K562 (cell line): ENCODE data around the gene CXorf65. TPM values are rescaled to one million over a fixed set of nuclear protein-coding genes. Genes with fewer than 3 reads are reported as not detected.

ENCODE experiments used
- ATAC-seq: fragments of 200-7000 bp; cut with Tn5 transposase; 3 replicates; pipeline ENCODE4 v1.9.1; 2020; ENCODE audit warnings: moderate library complexity
- BruUV-seq: library from RNA; stranded (reverse); fragments of 400-500 nt; replicated peaks from 2 replicates; lab custom pipeline; 2021; lab: Mats Ljungman, UMichigan
- CTCF ChIA-PET: fragments of 300-600 bp; formaldehyde crosslinking; extraction: SDS; loops from one replicate; lab custom pipeline; 2021; ENCODE audit warnings: low intra/inter-chr PET ratio; lab: Yijun Ruan, JAX
- POLR2A ChIA-PET: fragments of 300-600, 350-650 bp; sonication (Branson Sonifier 250); formaldehyde crosslinking; extraction: SDS; loops from one replicate; lab custom pipeline; 2021; ENCODE audit warnings: antibody characterized with exemption, inconsistent platforms; lab: Yijun Ruan, JAX
- DNase-seq, 4 experiments: peaks; one replicate each; pipeline versions ENCODE4 v3.0.0 to v3.0.0-alpha.2; 2011 to 2018; ENCODE audit warnings: low spot score in 3 of 4, mixed read lengths in 3 of 4; ENCODE audit errors: extremely low read depth in 1 of 4
- FAIRE-seq: peaks from 2 replicates; lab custom pipeline; 2011; peaks lifted over from hg19 to GRCh38; lab: Jason Lieb, UNC
- H2AFZ ChIP-seq: 2 replicates; pipeline ENCODE4 v1.6.0; 2011; ENCODE audit warnings: low read depth, low read length, control low read depth, inconsistent platforms
- H3K27ac ChIP-seq: fragments of 200-600 bp; 3 replicates; pipeline ENCODE4 v1.8.0; 2011; ENCODE audit warnings: low read depth, mild to moderate bottlenecking, control low read depth, inconsistent platforms, low read length, moderate library complexity, mixed read lengths; ENCODE audit errors: extremely low read depth
- H3K27me3 ChIP-seq, 2 experiments: fragments of 300-600 bp in 1 of 2; 2 replicates in 1 of 2; 3 replicates in 1 of 2; pipeline versions ENCODE4 v1.6.0 to v1.8.0; 2011; ENCODE audit warnings: inconsistent platforms in 2 of 2, low read length in 2 of 2, mild to moderate bottlenecking in 1 of 2, mixed read lengths in 1 of 2, moderate library complexity in 1 of 2; ENCODE audit not compliant: control insufficient read depth in 2 of 2, insufficient read depth in 2 of 2
- H3K36me3 ChIP-seq: fragments of 300-600 bp; 3 replicates; pipeline ENCODE4 v1.8.0; 2011; ENCODE audit warnings: mild to moderate bottlenecking, low read length, inconsistent platforms; ENCODE audit not compliant: control insufficient read depth, insufficient read depth
- H3K4me1 ChIP-seq, 2 experiments: fragments of 200-600 bp in 1 of 2; replicated peaks in 1 of 2; 2 replicates in 1 of 2; 3 replicates in 1 of 2; pipeline versions ENCODE4 v1.5.1 to v1.8.0; 2011; ENCODE audit warnings: inconsistent platforms in 2 of 2, low read length in 2 of 2, mild to moderate bottlenecking in 1 of 2, mixed read lengths in 1 of 2, moderate library complexity in 1 of 2; ENCODE audit not compliant: control insufficient read depth in 2 of 2, insufficient read depth in 2 of 2
- H3K4me2 ChIP-seq: 2 replicates; pipeline ENCODE4 v1.6.1; 2011; ENCODE audit warnings: low read length, control low read depth, inconsistent platforms, mixed read lengths; ENCODE audit not compliant: insufficient read depth
- H3K4me3 ChIP-seq: fragments of 200-600 bp; sonication (generic), shearing (Covaris generic); 2 replicates; pipeline ENCODE4 v1.5.1; 2016; ENCODE audit warnings: control low read depth, inconsistent platforms
- H3K79me2 ChIP-seq: fragments of 200-600 bp; 3 replicates; pipeline ENCODE4 v1.8.0; 2011; ENCODE audit warnings: low read length, inconsistent platforms; ENCODE audit not compliant: control insufficient read depth, insufficient read depth
- H3K9ac ChIP-seq, 2 experiments: 2 replicates each; pipeline versions ENCODE4 v1.6.0 to v1.6.1; 2011; ENCODE audit warnings: low read depth in 2 of 2, low read length in 2 of 2, control low read depth in 1 of 2, inconsistent platforms in 1 of 2, mild to moderate bottlenecking in 1 of 2, mixed read lengths in 1 of 2; ENCODE audit not compliant: insufficient read depth in 1 of 2
- H3K9me1 ChIP-seq: one replicate; pipeline ENCODE4 v1.6.0; 2011; ENCODE audit warnings: inconsistent platforms, mild to moderate bottlenecking, low read length, moderate library complexity; ENCODE audit not compliant: control insufficient read depth, insufficient read depth
- H3K9me3 ChIP-seq: replicated peaks from 2 replicates; pipeline ENCODE4 v1.5.1; 2011; ENCODE audit warnings: low read depth, low read length, inconsistent platforms; ENCODE audit not compliant: control insufficient read depth, insufficient read depth
- H4K20me1 ChIP-seq: replicated peaks from 2 replicates; pipeline ENCODE4 v1.6.1; 2011; ENCODE audit warnings: low read length, inconsistent platforms, mixed read lengths; ENCODE audit not compliant: control insufficient read depth, insufficient read depth
- STAG1 ChIP-seq: sonication (generic); formaldehyde crosslinking; IDR thresholded peaks from 2 replicates; pipeline ENCODE4 v1.5.0; 2020; ENCODE audit warnings: missing genetic modification reagents, borderline replicate concordance
- TFAM ChIP-seq: fragments of 250-450 bp; sonication (Bioruptor Pico); conservative IDR thresholded peaks from 2 replicates; pipeline ENCODE4 v1.5.0; 2021; ENCODE audit warnings: mild to moderate bottlenecking, moderate library complexity
- ZNF224 ChIP-seq: sonication (generic); formaldehyde crosslinking; IDR thresholded peaks from 2 replicates; pipeline ENCODE4 v1.8.0; 2022; ENCODE audit warnings: mild to moderate bottlenecking, missing genetic modification reagents
- WGBS: fragments of 100-300 bp; shearing (Covaris generic); methylation state at CpG from one replicate; pipeline ENCODE4 v1.1.6; 2016; ENCODE audit warnings: low coverage, mixed read lengths; ENCODE audit not compliant: insufficient coverage; ENCODE audit errors: missing lambda C conversion rate; 5-methylcytosine and 5-hydroxymethylcytosine counted together
- in situ Hi-C: fragments of 300-500 bp; cut with MboI; formaldehyde crosslinking; loops from 4 replicates; pipeline ENCODE4 v1.15.0; 2018; ENCODE audit warnings: inconsistent platforms, mixed read lengths
- intact Hi-C: fragments of 100-400 bp; cut with micrococcal nuclease; formaldehyde crosslinking; loops from 2 replicates; pipeline ENCODE4 v1.14.2; 2022
- polyA plus RNA-seq, 8 experiments: library from polyadenylated mRNA; depleted of rRNA in 4 of 8; stranded (reverse) in 5 of 8; unstranded in 3 of 8; fragments of >200 nt; fragmentation: Nextera tagmentation in 2 of 8; fragmentation: Illumina TruSeq in 1 of 8; extraction: Ambion mirVana in 2 of 8; extraction: Trizol in 1 of 8; gene quantifications; 2 replicates each; pipeline versions ENCODE4 v1.2.1 to v1.2.3, GENCODE V29; 2011 to 2014; ENCODE audit warnings: inconsistent platforms in 1 of 8, missing spikeins in 1 of 8
- total RNA-seq, 7 experiments: library from RNA; depleted of rRNA in 6 of 7; stranded (reverse); fragments of >200 nt in 6 of 7; fragmentation: Illumina TruSeq in 2 of 7; extraction: Trizol in 2 of 7; gene quantifications; 2 replicates each; pipeline versions ENCODE4 v1.2.1 to v1.2.3, GENCODE V29; 2011 to 2021; ENCODE audit warnings: low replicate concordance in 1 of 7
- TF ChIP-seq, protein P1 (sequence below): fragments of 450-650 bp; IDR thresholded peaks from 2 replicates; pipeline ENCODE4 v1.6.1; 2016; ENCODE audit warnings: antibody characterized with exemption
- TF ChIP-seq, protein P2 (sequence below), 2 experiments: fragments of 200-800 bp in 1 of 2; sonication (Bioruptor generic) in 1 of 2; sonication (generic) in 1 of 2; formaldehyde crosslinking in 1 of 2; IDR thresholded peaks in 1 of 2; conservative IDR thresholded peaks in 1 of 2; 2 replicates each; pipeline versions ENCODE4 v1.5.0 to v1.6.1; 2016 to 2020; ENCODE audit warnings: missing compliant biosample characterization in 1 of 2, missing genetic modification characterization in 1 of 2, missing genetic modification reagents in 1 of 2

The CXorf65 gene
- total and polyA plus RNA-seq, 9 of the 15 experiments (the other 6 are each of a cell fraction or from before 2014, with no cell fraction given): 1.4 to 8.4 (median 2.9) TPM

DNA sequence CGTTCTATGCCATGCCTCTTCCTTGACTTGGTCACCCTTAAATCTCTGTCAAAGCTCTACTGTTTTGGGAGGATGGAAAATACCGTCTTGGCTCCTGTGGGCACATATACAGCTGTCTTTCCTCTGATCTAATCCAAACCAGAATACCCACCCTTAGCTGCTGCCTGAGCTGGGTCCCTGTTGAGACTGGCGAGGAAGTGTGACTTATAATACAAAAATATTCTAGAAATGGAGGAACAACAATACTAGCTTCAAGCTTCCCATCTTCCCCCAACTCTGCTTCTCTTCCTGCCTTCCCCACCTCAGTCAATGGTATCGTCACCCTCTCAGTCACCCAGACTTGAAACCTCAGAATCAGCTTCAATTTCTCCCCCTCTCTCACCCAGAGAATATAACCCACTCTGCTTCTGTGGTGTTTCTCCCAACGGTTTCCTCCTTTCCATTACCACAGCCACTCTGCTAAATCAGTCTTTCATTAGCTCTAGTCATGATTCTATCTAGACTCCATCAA is 5.4 kb upstream of the CXorf65 start:
- H3K9me3 ChIP-seq: no peaks in the 10 kb centered on the region
- DNase-seq (no peak), ATAC-seq (no peak), FAIRE-seq (no peak)
- in situ Hi-C loops: no loop called here
- H3K4me1 ChIP-seq: peaks cover 19 to 51% of the 10 kb centered on the region in 2 experiments; a peak in 4 of 5 replicates
- H3K4me2 ChIP-seq: peak overlapping the region; percentile 88
- 43% methylated on average over 5 of the region's 5 CpGs for WGBS
- no peaks in the 10 kb centered on the region for H3K36me3 ChIP-seq
- peak overlapping the region; percentile 65 for H3K27ac ChIP-seq
- H2AFZ ChIP-seq: peak overlapping the region; percentile 94
- intact Hi-C loops: no loop called here
- H3K4me3 ChIP-seq: no peak overlapping the region
- ChIA-PET CTCF (no interaction called here), POLR2A (interaction anchor here (0.6 kb wide), 1 partner anchor 189 kb away, joined by 3 read pairs; the partner anchor contains the start of gene ITGB1BP2)
- H3K79me2 ChIP-seq: peaks cover 7% of the 10 kb centered on the region; the same call in 2 of the 3 replicates
- TF ChIP-seq STAG1 (CRISPR knock-in tag) (no peak), TFAM (no peak), ZNF224 (CRISPR knock-in tag) (no peak)
- TF ChIP-seq, protein P1, sequence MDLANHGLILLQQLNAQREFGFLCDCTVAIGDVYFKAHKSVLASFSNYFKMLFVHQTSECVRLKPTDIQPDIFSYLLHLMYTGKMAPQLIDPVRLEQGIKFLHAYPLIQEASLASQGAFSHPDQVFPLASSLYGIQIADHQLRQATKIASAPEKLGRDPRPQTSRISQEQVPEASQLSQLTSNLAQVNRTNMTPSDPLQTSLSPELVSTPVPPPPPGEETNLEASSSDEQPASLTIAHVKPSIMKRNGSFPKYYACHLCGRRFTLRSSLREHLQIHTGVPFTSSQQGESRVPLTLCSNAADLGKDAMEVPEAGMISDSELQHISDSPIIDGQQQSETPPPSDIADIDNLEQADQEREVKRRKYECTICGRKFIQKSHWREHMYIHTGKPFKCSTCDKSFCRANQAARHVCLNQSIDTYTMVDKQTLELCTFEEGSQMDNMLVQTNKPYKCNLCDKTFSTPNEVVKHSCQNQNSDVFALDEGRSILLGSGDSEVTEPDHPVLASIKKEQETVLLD: no peak
- TF ChIP-seq, protein P2, sequence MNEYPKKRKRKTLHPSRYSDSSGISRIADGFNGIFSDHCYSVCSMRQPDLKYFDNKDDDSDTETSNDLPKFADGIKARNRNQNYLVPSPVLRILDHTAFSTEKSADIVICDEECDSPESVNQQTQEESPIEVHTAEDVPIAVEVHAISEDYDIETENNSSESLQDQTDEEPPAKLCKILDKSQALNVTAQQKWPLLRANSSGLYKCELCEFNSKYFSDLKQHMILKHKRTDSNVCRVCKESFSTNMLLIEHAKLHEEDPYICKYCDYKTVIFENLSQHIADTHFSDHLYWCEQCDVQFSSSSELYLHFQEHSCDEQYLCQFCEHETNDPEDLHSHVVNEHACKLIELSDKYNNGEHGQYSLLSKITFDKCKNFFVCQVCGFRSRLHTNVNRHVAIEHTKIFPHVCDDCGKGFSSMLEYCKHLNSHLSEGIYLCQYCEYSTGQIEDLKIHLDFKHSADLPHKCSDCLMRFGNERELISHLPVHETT (CRISPR knock-in tag; conservative IDR thresholded peaks at IDR 0.05 in 1 of 2, IDR thresholded peaks at IDR 0.05 in 1 of 2): peak in 1 of 2 experiments; percentile 54; a peak in 1 of 4 replicates
- no peaks in the 10 kb centered on the region for H3K27me3 ChIP-seq
- peak overlapping the region in 1 of 2 experiments; percentile 63; a peak in 2 of 4 replicates for H3K9ac ChIP-seq
- no peaks in the 10 kb centered on the region for H4K20me1 ChIP-seq
- no peaks in the 10 kb centered on the region for H3K9me1 ChIP-seq
- no TSS peak for BruUV-seq
